22Rv1 (cell line): ENCODE measurements around the gene ITGBL1.

ENCODE experiments used
- ZFX ChIP-seq: fragments of 450-650 bp; IDR thresholded peaks from 2 replicates; pipeline ENCODE4 v1.6.1; 2017; ENCODE audit warnings: antibody characterized with exemption, borderline replicate concordance
- TF ChIP-seq, protein P1 (sequence below): fragments of 450-650 bp; IDR thresholded peaks from 2 replicates; pipeline ENCODE4 v1.5.1; 2017; ENCODE audit warnings: mild to moderate bottlenecking

DNA sequence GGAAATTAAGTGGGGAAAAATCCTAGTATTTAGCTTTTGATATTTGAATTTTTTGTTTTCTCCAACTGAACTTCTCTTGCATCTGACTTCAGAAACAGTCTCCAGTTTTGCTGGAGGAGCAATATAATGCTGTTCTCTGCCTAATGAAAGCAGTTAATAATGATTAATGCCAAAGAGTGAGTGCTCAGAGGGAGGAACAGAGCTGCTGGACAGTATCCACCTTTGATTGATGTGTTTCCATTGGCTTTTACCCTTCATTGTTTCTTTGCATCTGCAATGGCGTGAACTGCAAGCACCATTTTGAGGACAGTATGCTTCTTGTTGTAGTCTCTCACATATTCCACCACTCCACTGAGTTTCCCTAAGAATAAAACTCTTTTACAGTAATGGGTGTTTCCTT, 193.4 kb downstream of the ITGBL1 start:
- TF ChIP-seq, protein P1, sequence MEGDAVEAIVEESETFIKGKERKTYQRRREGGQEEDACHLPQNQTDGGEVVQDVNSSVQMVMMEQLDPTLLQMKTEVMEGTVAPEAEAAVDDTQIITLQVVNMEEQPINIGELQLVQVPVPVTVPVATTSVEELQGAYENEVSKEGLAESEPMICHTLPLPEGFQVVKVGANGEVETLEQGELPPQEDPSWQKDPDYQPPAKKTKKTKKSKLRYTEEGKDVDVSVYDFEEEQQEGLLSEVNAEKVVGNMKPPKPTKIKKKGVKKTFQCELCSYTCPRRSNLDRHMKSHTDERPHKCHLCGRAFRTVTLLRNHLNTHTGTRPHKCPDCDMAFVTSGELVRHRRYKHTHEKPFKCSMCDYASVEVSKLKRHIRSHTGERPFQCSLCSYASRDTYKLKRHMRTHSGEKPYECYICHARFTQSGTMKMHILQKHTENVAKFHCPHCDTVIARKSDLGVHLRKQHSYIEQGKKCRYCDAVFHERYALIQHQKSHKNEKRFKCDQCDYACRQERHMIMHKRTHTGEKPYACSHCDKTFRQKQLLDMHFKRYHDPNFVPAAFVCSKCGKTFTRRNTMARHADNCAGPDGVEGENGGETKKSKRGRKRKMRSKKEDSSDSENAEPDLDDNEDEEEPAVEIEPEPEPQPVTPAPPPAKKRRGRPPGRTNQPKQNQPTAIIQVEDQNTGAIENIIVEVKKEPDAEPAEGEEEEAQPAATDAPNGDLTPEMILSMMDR = no peak
- TF ChIP-seq ZFX = no peak
